Left ventricle myocardium superior (tissue), 1 donor: ENCODE results near the gene SCYL2. TPM values are rescaled to one million over a fixed set of nuclear protein-coding genes. Genes with fewer than 3 reads are reported as not detected.
"Not testable (repeated sequence)": the region's sequence is repeated elsewhere in the genome, so short reads cannot be mapped to it uniquely, and the experiment has no call there.

Experiments
- ATAC-seq: fragments of 200-7000 bp; cut with Tn5 transposase; one replicate; pipeline ENCODE4 v1.9.1; 2020; ENCODE audit warnings: mild to moderate bottlenecking, moderate library complexity
- DNase-seq: peaks from one replicate; pipeline ENCODE4 v3.0.0-alpha.2; 2020
- intact Hi-C: fragments of 100-400 bp; cut with micrococcal nuclease; formaldehyde crosslinking; loops from one replicate; pipeline ENCODE4 v1.11.0; 2022
- total RNA-seq: library from RNA; stranded (reverse); fragmentation: NEBNext Ultra II Directional; extraction: Animal tissue kit (Norgen Biotek cat#: 25700); gene quantifications from one replicate; pipeline ENCODE4 v1.2.1, GENCODE V29; 2021
- donor health status: DM: no; HTN: yes; CAD: no; lungs with severe emphysema.

The SCYL2 gene
- total RNA-seq, 1 donor from 2014 or later: 29.7 TPM

DNA sequence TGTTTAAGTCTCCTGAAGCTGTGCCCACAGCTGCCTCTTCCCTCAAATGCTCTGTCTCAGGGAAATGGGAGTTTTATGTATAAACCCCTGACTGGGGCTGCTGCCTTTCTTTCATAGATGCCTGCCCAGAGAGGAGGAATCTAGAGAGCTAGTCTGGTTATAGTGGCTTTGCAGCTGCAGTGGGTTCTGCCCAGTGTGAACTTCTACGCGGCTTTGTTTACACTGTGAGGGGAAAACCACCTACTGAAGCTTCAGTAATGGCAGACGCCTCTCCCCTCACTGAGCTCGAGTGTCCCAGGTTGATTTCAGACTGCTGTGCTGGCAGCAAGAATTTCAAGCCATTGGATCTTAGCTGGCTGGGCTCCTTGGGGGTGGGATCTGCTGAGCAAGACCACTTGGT lies 36.9 kb downstream of the SCYL2 start:
- ATAC-seq: no peak
- intact Hi-C loops: no loop called here

DNA sequence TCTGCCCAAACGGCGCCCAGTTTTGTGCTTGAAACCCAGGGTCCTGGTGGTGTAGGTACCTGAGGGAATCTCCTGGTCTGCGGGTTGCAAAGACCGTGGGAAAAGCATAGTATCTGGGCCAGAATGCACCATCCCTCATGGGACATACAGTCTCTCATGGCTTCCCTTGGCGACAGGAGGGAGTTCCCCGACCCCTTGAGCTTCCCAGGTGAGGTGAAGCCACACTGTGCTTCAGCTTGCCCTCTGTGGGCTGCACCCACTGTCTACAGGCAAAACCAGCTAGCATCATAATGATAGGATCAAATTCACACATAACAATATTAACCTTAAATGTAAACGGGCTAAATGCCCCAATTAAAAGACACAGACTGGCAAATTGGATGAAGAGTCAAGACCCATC lies 37.4 kb downstream of the SCYL2 start:
- intact Hi-C loops, ATAC-seq, DNase-seq: not testable (repeated sequence)

More for the DNA sequence above, 36.9 kb downstream of the SCYL2 start:
- DNase-seq: no peak

DNA sequence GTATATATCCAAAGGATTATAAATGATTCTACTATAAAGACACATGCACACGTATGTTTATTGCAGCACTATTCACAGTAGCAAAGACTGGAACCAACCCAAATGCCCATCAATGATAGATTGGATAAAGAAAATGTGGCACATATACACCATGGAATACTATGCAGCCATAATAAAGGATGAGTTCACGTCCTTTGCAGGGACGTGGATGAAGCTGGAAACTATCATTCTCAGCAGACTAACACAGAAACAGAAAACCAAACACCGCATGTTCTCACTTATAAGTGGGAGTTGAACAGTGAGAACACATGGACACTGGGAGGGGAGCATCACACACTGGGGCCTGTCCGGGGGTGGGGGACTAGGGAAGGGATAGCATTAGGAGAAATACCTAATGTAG lies 41.2 kb downstream of the SCYL2 start:
- DNase-seq, ATAC-seq, intact Hi-C loops: not testable (repeated sequence)

DNA sequence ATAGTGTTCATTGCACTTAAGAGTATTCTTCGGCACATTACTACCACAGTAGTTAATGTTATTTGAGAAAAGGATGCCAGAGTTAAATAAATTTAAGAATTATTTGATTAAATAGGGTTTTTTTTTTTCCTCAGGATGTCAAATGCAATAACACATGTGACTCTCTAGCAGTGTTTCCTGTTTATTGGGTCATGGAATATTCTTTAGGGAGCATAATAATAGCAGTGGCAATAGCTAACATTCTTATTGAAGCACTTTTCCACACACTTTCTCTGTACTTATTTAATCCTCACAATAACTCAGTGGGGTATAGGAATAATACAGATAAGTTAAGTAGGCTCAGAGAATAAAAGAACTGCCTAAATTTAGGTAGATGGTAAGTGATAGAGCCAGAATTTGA lies 44.3 kb downstream of the SCYL2 start:
- ATAC-seq (no peak), DNase-seq (no peak)
- intact Hi-C loops: no loop called here

DNA sequence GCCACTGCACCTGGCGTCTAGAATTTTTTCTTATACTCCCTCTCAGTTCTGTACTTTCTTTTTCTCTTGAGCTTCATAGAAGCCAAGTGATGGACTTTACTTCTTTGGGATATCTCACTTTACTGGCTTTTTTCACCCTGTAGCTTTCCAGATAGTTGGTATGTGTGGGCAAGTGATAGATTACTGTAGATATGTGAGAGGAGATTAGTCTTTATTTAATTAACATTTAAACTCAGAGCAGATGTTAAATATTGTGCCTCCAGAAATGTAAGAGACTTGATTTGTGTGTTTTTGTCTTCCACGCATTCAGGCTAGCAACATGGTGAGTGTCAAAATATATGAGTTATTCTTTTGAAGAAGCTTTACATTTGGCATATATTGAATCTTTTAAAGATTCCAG lies 50.4 kb downstream of the SCYL2 start:
- intact Hi-C loops: no loop called here
- ATAC-seq (no peak), DNase-seq (no peak)

DNA sequence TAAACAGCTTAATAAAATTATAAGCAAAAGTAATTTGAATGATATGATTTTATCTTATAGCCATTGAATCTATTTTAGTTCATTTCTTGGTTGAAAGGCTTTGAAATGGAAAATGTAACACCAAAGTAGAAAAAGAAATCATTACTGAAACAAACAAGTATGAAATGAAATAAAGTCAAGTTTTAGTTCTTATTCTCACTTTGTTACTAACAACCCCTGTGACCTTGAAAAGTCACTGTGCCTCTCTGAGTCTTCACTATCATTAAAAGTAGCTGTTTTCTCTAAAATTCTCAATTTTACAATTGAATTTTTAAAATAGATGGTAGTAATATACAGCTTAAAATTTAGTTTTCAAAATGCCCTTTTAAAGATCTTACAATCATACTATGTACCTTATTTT lies 57.5 kb downstream of the SCYL2 start:
- no peak for ATAC-seq
- DNase-seq: no peak
- intact Hi-C loops: no loop called here

DNA sequence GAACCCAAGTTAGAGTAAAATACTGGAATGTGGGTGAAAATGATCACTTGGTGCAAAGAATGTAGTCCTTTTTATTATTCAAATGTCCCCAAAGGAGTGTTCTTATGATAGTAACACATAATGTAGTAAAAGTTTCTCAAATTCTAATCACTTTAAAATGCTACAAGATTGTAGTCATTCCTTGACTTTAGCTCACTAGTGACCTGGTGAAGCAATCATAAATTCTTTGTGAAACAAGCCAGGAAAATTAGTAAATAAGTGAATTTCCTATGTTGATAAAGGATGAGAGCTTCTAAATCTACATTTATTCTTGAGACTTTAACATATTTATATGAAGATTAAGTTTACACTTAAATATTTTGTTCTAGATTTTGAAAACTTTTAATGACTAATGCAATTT lies 59.2 kb downstream of the SCYL2 start:
- intact Hi-C loops: no loop called here
- ATAC-seq (no peak), DNase-seq (no peak)

DNA sequence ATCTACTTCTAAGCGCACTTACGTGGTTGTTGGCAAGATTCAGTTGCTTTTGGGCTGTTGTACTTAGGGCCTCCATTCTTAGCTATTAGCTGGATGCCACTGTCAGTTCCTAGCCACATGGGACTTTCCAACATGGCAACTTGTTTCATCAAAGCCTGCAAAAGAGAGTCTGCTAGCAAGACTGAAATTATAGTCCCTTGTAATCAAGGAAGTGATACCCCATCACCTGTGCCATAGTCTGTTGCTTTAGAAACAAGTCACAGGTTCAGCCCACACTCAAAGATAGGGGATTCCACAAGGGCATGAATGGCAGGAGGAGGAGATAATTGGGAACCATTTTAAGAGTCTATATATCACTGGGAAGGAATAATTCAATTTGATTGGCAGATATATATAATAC lies 62.8 kb downstream of the SCYL2 start:
- no peak for ATAC-seq
- intact Hi-C loops: no loop called here
- no peak for DNase-seq

DNA sequence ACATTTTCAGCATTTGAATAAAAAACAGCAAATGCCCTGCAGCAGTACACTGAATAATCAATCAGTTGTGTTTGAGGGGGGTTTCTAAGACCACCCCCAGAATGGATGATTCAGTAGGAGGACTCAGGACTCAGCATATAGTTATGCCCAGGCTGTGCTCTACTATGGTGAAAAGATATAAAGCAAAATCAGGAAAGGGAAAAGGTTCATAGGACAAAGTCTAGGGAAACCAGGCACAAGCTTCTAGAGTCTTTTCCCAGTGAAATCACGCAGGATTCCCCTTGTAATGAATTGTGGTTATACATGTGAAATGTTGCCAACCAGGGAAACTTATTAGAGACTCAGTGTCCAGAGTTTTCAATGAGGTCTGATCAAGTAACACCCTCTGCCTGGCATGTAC lies 64.9 kb downstream of the SCYL2 start:
- no peak for DNase-seq
- intact Hi-C loops: no loop called here
- ATAC-seq: no peak

DNA sequence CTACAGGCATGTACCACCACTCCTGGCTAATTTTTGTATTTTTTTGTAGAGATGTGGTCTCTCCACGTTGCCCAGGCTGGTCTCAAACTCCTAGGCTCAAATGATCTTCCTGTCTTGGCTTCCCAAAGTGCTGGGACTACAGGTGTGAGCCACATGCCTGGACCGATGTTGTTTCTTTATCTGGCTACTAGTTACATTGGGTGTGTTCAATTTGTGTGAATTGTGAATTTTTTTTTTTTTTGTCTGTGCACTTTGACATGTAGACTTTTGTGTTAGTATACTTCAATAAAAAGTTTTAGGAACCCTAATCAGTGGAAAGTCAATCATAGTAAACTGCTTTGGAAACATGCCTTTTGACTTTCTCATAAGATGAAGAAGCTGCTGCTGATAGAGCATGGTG lies 65.9 kb downstream of the SCYL2 start:
- no peak for DNase-seq
- intact Hi-C loops: no loop called here
- ATAC-seq: no peak

DNA sequence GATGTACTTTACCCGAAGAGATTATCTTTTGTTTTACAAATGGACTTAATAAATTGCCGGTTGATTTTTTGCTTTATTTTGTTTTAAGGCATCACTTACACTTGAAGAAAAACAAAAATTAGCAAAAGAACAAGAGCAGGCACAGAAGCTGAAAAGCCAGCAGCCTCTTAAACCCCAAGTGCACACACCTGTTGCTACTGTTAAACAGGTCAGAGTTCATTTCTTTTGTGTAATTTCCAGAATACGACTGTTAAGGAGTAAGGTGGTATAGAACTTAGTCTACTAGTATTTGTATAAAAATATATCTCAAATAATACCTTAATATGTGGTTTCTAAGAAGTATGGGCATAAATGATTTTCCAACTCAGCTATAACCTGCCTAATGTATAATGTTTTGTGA lies 70.3 kb downstream of the SCYL2 start:
- intact Hi-C loops: no loop called here
- no peak for DNase-seq
- no peak for ATAC-seq

DNA sequence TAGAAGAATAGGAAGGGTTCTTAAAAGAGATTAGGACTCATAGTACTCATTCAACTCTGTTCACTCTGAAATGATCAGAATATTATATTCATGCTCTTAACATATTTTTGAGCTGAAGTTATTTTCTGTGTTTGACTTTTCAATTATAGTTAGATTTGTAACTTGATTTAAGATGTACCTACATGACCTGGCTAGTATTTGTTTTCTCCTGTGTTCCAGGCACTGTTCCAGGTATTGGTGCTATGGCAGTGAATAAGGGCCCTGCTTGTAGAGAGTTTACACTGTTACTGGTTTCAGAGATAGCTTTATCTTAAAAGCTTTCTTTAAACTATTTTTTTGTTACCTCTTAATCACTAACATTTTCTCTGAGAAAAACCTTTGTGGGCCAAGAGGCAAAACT lies 70.8 kb downstream of the SCYL2 start:
- intact Hi-C loops: no loop called here
- DNase-seq: no peak
- no peak for ATAC-seq

DNA sequence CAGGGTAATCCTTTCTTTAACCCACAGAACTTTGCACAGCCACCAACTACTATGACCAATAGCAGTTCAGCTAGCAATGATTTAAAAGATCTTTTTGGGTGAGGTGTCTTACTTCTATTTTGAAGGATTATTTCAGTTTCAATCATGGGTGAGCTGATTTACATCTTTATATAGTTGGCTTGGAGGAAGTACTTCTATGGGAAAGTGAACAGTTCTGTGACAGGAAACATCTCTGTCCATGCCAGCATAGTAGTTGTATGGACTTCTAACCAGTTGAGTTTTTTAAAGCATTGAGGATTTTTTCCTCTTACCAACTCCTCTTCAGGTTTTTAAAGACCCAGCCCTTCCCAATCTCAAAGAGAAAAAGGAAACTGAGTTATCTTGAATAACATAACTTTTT lies 72.1 kb downstream of the SCYL2 start:
- DNase-seq: no peak
- intact Hi-C loops: no loop called here
- no peak for ATAC-seq

DNA sequence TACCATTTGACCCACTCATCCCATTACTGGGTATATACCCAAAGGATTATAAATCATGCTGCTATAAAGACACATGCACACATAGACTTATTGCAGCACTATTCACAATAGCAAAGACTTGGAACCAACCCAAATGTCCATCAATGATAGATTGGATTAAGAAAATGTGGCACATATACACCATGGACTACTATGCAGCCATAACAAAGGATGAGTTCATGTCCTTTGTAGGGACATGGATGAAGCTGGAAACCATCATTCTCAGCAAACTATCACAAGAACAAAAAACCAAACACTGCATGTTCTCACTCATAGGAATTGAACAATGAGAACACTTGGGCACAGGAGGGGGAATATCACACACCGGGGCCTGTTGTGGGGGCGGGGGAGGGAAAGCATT lies 75.9 kb downstream of the SCYL2 start:
- not testable (repeated sequence) for DNase-seq, ATAC-seq
- intact Hi-C loops: loop anchor here (10.0 kb wide), 1 partner anchor 212 kb away; no protein-coding TSS in a partner anchor

DNA sequence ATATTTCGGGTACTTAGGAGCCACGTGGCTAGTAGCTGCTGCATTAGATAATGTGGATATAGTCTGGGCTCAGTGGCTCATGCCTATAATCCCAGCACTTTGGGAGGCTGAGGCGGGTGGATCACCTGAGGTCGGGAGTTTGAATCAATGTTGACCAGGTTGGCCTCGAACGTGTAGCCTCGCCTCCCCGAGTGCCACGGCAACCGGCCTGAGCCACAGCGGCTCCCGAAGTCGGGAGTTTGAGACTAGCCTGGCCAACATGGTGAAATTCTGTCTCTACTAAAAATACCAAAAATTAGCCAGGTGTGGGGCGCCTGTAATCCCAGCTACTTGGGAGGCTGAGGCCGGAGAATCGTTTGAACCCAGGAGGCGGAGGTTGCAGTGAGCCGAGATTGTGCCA lies 77.4 kb downstream of the SCYL2 start:
- intact Hi-C loops: loop anchor here (10.0 kb wide), 1 partner anchor 210 kb away; no protein-coding TSS in a partner anchor
- DNase-seq, ATAC-seq: not testable (repeated sequence)

DNA sequence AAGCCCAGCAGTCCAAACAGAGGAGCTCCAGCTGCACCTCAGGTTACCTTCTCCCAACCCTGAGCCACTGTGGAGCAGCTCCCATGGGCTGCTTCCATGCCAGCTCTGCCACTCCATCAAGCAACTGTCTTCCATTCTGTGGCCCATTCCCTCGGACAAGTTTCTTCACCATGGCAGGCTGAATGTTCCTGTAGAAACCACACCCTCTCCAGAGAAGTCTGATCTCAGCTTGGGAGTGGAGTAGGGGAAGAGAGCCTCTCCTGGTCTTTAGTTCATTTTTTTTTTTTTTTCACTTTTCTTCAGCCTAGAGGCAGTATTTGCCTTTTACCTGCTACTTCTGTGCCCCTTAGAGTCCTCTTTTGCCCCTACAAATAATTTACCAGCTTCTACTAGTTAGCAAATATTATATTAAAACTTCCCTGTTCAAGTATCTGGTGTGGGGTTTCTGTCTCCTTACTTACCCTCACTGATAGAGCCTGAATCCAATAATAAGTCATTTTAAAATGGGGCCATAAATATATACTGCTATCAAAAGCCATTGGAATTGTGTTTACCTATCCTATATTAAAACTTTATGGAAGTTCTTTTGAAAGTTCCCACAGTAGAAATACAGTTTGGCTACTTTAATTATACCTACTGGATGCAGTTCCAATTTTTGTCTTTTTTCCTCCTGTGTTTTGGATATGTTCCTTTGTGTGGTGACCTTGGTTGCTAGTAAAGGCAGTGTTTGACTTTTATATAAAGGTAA lies 78.2 kb downstream of the SCYL2 start:
- ATAC-seq: no peak
- intact Hi-C loops: loop anchor here (10.0 kb wide), 1 partner anchor 210 kb away; no protein-coding TSS in a partner anchor
- DNase-seq: no peak

DNA sequence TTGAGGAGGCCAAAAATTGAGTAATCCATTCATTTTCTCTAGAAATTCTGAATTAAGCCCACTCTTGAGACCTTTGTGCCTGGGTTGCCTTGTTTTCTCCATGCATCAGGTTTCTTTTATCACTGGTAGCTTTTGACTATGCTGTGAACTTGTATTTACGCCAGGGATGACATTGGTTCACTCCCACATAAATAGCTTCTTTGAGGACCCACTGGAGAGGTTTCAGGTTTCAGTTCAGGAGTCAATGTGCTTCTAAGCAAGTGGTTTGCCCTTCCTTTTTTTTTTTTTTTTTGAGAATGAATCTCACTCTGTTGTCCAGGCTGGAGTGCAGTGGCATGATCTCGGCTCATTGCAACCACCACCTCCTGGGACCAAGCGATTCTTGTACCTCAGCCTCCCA lies 79.7 kb downstream of the SCYL2 start:
- no peak for DNase-seq
- intact Hi-C loops: loop anchor here (10.0 kb wide), 1 partner anchor 208 kb away; no protein-coding TSS in a partner anchor
- no peak for ATAC-seq

DNA sequence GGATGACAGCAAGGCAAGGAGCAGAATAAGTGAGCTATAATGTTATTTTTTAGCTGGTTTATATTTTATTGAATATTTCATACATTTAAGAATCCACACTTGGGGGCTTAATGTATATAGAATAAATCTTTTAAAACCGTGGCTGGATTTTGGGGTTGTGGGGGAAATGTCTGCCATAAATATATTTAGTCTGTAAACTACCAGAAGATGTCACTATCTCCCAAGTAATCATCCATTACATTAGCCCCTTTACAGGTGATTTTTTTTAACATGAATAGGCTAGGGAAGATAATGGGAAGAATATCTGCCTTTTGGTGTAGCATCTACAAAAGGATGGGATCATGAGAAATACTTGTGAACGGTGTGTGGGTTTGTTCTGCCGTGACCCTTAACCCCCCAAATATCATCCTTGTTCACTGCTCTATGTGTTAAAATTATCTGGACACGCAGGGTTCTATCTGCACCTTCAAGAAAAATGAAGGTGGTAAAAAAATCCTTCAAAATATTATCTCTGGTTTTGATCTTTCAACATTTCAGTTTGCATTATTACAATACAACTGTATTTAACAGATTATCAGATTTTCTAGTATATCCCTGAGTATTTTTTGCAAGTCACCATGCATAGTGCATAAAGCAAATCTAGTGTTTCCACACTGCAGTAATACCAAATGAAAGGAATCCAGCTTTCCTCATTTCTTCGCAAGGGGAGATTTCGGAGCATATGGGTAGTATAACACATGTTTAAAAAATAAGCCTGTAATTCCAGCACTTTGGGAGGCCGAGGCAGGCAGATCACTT lies 81.9 kb downstream of the SCYL2 start:
- ATAC-seq: no peak
- intact Hi-C loops: loop anchor here (10.0 kb wide), 1 partner anchor 206 kb away; no protein-coding TSS in a partner anchor
- no peak for DNase-seq

DNA sequence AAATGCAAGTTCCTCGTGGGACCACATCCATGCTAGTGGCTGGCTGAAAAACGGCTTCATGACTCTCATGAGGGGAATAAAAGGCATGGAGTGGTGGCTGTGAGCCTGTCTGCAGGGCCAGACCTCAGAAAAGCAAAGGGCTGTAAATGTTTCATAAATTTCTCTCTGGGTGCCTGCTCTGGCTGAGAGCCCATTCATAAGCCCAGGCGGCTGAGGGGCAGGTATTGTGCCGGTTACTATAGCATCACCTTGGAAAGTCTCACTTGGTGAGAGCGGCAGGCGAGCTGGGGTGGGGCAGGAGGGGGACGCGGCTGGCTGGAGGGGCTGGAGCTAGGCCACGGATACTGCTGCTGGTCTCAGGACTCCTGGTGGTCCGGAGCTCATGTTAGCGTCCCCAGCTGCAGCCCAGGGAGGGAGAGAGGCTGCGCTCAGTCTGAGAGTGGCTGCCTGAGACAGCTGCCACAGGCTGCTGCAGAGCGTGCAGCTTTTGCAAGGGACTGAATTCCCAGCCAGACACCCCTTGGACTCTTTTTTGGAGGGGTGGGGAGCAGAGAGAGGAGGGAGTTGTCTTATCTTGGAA lies 89.8 kb downstream of the SCYL2 start, which contains the start of gene SLC17A8:
SLC17A8 (plus strand) TSS at position 431 of the 580 bp plus-strand sequence. CDS start 318 bp downstream, outside the sequence.
- intact Hi-C loops: no loop called here
- ATAC-seq (no peak), DNase-seq (no peak)

DNA sequence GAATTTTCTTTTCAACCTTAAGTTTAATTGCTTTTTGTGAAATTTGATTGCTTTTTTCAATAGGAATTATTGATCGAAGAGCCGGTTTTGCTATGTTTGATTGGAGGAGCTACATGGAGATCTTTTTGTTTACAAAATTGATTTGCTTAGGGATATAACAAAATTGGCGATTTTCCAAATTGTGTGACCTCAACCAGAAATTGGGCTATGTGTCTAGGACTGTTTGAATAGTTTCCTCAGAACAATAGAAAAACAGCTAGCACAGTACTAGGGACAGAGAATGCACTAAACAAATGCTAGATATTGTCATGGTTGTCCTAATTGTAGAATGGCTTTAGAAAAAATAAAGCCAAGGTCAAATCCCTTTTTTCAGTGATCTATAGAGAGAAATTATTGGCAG lies 92.3 kb downstream of the SCYL2 start:
- ATAC-seq (no peak), DNase-seq (no peak)
- intact Hi-C loops: no loop called here
